Sciatic nerve (tissue), 2 donors: Measurements from ENCODE around the gene TAF1D. TPM values are rescaled to one million over a fixed set of nuclear protein-coding genes. Genes with fewer than 3 reads are reported as not detected.

Source experiments
- ATAC-seq: fragments of 200-7000 bp; cut with Tn5 transposase; one replicate; pipeline ENCODE4 v1.9.1; 2020; ENCODE audit warnings: mild to moderate bottlenecking, moderate library complexity
- DNase-seq: peaks from one replicate; pipeline ENCODE4 v3.0.0-alpha.2; 2020; ENCODE audit warnings: low spot score
- intact Hi-C: fragments of 100-400 bp; cut with DNase I; formaldehyde crosslinking; loops from one replicate; pipeline ENCODE4 v1.14.2; 2022
- total RNA-seq: library from RNA; stranded (reverse); fragmentation: NEBNext Ultra II Directional; extraction: Animal tissue kit (Norgen Biotek cat#: 25700); gene quantifications from one replicate; pipeline ENCODE4 v1.2.1, GENCODE V29; 2021
- donor health status: DM: no; HTN: no; CAD: no.
- donor health status: DM: no; HTN: no; CAD: no.

Gene TAF1D
- total RNA-seq, 1 donor from 2014 or later = 121 TPM

DNA sequence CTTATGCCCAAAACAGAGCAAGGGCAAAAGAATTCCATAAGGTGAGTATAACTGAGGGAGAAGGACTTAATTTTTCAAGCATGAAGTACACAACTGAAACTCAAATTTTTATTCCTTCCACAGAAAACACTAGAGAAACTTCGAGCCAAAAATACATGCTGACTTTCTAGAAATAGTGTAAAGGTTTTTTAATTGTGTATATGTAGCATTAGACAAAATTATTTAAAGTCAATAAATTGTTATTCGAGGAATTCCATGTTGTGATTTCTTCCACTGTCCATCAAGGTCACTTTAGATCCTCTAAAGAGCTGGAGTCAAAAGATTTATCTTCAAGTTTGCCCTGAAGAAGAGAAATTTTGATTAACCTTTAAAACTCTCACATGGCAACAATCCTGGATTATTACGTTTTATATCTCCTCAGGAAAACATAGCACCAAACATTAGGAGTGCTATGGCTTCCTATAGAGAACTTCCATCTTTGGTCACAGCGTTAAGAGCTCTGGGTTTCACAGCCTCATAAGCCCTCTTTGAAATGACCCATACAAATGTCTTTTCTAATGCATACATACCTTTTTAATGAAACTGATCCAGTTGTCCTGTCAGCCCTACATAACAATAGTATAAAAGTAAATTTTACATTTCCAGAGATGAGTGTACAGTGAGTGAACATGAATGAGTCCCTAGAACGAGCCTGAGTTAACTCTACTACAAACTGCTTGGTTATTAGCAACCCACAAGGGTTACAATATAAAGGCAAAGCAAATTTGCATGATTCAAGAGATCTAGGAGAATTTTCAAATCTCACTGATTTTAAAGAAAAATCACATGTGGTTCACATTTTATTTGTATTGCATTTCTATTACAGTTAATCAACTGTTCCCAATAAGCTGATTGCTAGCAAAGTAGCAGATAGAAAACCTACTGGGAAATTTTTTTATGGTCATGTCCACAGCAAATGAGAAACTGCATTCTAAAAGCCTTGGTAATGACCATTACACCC lies 10.9 kb downstream of the TAF1D start:
- no peak for ATAC-seq
- DNase-seq = no peak
- intact Hi-C loops = no loop called here

DNA sequence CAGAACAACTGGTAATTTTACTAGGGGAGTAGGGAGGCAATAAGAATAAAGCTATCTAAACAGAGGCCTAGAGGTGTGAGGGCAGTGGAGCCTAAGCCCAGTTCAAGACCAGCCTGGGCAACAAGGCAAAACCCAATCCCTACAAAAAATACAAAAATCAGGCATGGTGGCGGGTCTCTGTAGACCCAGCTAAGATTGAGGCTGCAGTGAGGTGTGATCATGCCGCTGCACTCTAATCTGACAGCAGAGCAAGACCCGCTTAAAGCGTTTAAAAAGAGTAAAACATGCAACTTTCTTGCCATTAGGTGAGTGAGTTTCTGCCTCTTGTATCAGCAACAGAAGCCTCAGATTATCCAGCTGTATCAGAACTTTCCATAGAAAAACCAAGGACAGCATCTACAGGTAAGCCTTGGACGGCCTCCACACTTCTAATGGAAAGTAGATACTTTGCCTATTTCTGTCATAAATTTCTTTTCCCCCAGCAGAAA lies 12.1 kb downstream of the TAF1D start:
- intact Hi-C loops = no loop called here
- ATAC-seq = no peak
- no peak for DNase-seq

- DNase-seq (no peak), ATAC-seq (no peak)
- intact Hi-C loops = no loop called here
Observed at GRCh38 chr11:93728792-93729128, 12.5 kb downstream of the TAF1D start.

GRCh38 chr11:93727985-93728791 lies 13.1 kb downstream of the TAF1D start:
- ATAC-seq (no peak), DNase-seq (no peak)
- intact Hi-C loops = no loop called here

- DNase-seq (no peak), ATAC-seq (no peak)
- intact Hi-C loops = no loop called here
Observed at GRCh38 chr11:93724089-93724488, 17.2 kb downstream of the TAF1D start.

- ATAC-seq (no peak), DNase-seq (no peak)
- intact Hi-C loops = no loop called here
Observed at GRCh38 chr11:93720522-93720921, 20.8 kb downstream of the TAF1D start.

DNA sequence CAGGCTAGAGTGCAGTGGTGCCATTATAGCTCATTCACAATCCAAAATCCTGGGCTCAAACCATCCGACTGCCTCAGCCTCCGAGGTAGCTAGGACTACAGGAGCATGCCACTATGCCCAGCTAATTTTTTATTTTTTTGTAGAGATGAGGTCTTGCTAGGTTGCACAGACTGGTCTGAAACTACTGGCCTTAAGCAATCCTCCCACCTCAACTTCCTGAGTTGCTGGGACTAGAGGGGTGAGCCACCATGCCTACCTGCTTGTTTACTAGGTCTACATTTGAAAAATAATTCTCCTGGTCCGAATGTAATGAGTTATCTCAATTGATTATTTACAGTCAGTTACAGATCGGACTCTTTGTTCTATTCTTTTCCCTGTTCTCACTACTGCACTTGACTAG lies 22.0 kb downstream of the TAF1D start:
- no peak for DNase-seq
- ATAC-seq = no peak
- intact Hi-C loops = no loop called here

DNA sequence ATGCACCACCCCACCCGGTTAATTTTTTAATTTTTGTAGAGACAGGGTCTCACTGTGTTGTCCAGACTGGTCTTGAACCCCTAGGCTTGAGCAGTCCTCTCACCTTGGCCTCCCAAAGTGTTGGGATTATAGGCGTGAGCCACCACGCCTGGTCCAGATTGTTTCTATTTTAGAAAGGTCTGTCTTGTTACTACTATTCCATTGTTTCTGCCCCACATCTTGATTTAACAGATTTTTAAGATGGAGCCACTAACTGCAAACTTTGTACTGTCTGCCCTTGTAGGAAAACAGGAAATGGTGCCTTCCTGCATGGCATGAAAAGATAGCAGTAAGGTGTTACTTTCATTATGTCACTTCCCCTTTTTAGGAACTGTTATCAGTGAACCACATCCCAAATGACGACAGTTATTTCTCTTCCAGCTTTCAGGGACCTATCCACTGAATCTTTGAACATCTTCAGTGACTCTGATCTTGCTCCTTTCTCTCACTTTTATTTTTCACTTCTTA lies 23.2 kb downstream of the TAF1D start:
- intact Hi-C loops = no loop called here
- no peak for ATAC-seq

GRCh38 chr11:93717501-93717900 lies 23.8 kb downstream of the TAF1D start:
- ATAC-seq (no peak), DNase-seq (no peak)
- intact Hi-C loops = no loop called here

More for the DNA sequence above, 23.2 kb downstream of the TAF1D start:
- no peak for DNase-seq

GRCh38 chr11:93715797-93716396 lies 25.4 kb downstream of the TAF1D start:
- intact Hi-C loops = no loop called here
- ATAC-seq (no peak), DNase-seq (no peak)

GRCh38 chr11:93712678-93713077 lies 28.6 kb downstream of the TAF1D start:
- ATAC-seq (no peak), DNase-seq (no peak)
- intact Hi-C loops = no loop called here

DNA sequence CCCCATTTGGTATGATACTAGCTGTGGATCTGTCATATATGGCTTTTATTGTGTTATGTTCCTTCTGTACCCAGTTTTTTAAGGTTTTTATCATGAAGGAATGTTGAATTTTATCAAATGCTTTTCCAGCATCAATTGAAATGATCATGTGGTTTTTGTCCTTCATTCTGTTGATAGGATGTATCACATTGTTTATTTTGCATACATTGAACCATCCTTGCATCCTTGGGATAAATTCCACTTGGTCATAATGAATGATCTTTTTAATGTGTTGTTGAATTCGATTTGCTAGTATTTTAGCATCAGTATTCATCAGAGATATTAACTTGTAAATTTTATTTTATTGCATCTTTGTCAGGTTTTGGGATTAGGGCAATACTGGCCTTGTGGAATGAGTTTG lies 31.1 kb downstream of the TAF1D start:
- DNase-seq (no peak), ATAC-seq (no peak)
- intact Hi-C loops = no loop called here

DNA sequence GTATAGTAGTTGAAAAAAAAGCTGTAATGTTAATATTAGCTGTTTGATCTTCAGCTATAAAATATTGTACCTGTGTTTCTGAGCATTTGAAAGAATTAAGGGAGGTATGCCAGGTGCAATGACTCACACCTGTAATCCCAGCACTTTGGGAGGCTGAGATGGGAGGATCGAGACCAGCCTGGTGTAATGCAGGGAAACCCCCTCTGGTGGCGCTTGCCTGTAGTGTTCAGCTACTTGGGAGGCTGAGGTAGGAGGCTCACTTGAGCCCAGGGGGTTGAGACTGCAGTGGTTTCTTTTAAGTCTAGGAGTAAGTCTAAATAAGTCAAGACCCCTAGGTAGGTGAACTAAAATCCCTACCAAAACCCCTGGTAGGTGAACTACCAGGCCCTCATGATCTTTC lies 37.1 kb downstream of the TAF1D start:
- intact Hi-C loops = loop anchor here (10.0 kb wide), 1 partner anchor 631 kb away; no protein-coding TSS in a partner anchor
- no peak for ATAC-seq

DNA sequence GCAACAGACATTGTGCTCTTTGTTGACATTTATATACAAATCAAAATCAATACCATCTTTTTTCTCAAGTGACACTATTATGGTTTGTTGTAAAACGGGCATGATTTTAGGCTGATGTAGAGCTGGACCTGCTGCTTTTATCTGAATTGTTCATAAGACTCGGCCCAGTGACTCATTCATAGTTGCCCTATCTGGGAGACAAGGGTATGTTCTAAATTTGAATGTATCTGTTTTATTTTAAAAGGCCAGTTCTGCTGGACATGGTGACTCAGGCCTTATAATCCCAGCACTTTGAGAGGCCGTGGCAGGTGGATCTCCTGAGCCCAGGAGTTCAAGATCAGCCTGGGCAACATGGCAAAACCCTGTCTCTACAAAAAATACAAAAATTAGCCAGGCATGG lies 40.5 kb downstream of the TAF1D start:
- DNase-seq (no peak), ATAC-seq (no peak)
- intact Hi-C loops = loop anchor here (10.0 kb wide), 1 partner anchor 634 kb away; no protein-coding TSS in a partner anchor

More for the DNA sequence above, 37.1 kb downstream of the TAF1D start:
- no peak for DNase-seq

DNA sequence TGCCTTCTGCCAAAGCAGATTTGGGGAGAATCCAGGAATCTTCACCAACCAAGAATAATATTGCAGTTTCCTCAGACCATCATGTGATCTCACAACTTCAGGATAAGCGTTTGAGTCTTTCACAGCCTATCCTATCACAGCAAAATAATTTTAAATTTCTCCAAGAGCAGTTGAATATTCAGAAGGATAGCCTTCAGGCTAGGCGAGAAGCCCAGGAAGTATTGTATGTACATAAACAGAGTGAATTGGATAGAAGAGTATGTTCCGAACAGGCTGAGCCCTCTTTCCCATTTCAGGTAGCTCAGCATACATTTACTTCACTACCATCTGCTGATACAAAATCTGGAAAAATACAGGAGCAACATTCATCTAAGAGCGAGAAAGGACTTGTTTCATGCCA lies 43.7 kb downstream of the TAF1D start:
- no peak for DNase-seq
- intact Hi-C loops = no loop called here
- ATAC-seq = no peak

GRCh38 chr11:93694557-93694956 lies 46.7 kb downstream of the TAF1D start:
- ATAC-seq = no peak
- intact Hi-C loops = no loop called here
- no peak for DNase-seq

GRCh38 chr11:93694109-93694508 lies 47.2 kb downstream of the TAF1D start:
- no peak for DNase-seq
- intact Hi-C loops = no loop called here
- no peak for ATAC-seq

DNA sequence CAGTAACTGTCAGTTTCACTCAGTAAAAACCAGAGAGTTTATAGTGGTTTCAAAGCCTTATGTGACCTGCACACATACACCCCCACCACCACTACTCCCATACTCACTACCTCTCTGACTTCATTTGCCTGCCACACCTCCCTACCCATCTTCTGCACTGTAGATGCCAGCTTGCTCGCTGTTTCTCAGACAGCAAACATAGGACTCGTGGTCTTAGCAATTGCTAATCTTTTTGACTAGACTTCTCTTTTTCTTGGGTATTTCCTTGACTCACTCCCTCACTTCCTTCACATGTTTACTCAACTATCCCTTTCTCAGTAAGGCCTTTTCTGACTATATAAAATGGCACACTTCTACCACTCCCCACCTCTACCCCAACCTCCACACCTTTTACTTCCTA lies 52.1 kb downstream of the TAF1D start:
- intact Hi-C loops = no loop called here
- ATAC-seq (no peak), DNase-seq (no peak)

DNA sequence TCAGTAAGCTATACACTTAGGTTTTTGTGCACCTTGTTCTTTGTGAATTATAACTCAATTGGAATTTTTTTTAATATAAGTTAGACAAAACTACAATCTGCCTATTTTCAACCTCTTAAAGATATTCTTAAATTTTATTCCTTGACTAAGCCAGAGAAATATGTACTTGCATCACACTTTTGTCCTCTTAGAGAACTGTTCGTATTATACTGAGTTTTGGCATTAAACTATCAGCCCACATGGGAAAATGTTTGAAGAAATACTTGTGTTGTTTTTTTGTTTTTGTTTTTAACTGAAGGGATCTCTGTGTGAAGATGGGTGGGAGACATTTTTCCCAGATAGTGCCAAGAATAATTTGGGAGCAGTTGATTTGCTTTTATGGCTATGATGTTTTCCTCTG lies 54.5 kb downstream of the TAF1D start:
- ATAC-seq = peak; percentile 95
- intact Hi-C loops = no loop called here

More for the DNA sequence above, 54.5 kb downstream of the TAF1D start:
- no peak for DNase-seq
